K562 (cell line): ENCODE data around the gene DNAJB11. TPM values are rescaled to one million over a fixed set of nuclear protein-coding genes. Genes with fewer than 3 reads are reported as not detected.

Experiments used
- ARHGAP35 ChIP-seq: fragments of 450-650 bp; IDR thresholded peaks from 2 replicates; pipeline ENCODE4 v1.6.1; 2018; ENCODE audit not compliant: partially characterized antibody
- CREB1 ChIP-seq, 2 experiments: sonication (generic) in 1 of 2; formaldehyde crosslinking in 1 of 2; IDR thresholded peaks; 2 replicates each; pipeline versions ENCODE4 v1.6.1 to v1.8.0; 2012 to 2022; ENCODE audit warnings: inconsistent platforms in 1 of 2, mild to moderate bottlenecking in 1 of 2, missing genetic modification reagents in 1 of 2, moderate library complexity in 1 of 2
- MCM7 ChIP-seq, 2 experiments: fragments of 450-650 bp; IDR thresholded peaks; 2 replicates each; pipeline ENCODE4 v1.6.1; 2016 to 2018
- NFIX ChIP-seq: fragments of 250-450 bp; sonication (Bioruptor Pico); IDR thresholded peaks from 2 replicates; pipeline ENCODE4 v1.4.0; 2020; ENCODE audit warnings: low read depth, mild to moderate bottlenecking, moderate library complexity
- NKRF ChIP-seq: fragments of 450-650 bp; IDR thresholded peaks from 2 replicates; pipeline ENCODE4 v1.6.1; 2016; ENCODE audit warnings: borderline replicate concordance
- NRF1 ChIP-seq, 2 experiments: fragments of 450-650 bp; IDR thresholded peaks in 1 of 2; conservative IDR thresholded peaks in 1 of 2; 2 replicates each; pipeline ENCODE4 v1.6.1; 2014; ENCODE audit warnings: mild to moderate bottlenecking in 2 of 2
- RNF2 ChIP-seq: sonication (generic); IDR thresholded peaks from 2 replicates; pipeline ENCODE4 v1.6.1; 2016
- STAG1 ChIP-seq: sonication (generic); formaldehyde crosslinking; IDR thresholded peaks from 2 replicates; pipeline ENCODE4 v1.5.0; 2020; ENCODE audit warnings: missing genetic modification reagents, borderline replicate concordance
- ZBTB2 ChIP-seq: fragments of 450-650 bp; IDR thresholded peaks from 2 replicates; pipeline ENCODE4 v1.6.1; 2016; ENCODE audit warnings: antibody characterized with exemption
- ZNF146 ChIP-seq: IDR thresholded peaks from one replicate; pipeline ENCODE4 v1.6.1; 2018; ENCODE audit warnings: missing compliant biosample characterization; ENCODE audit not compliant: unreplicated experiment
- polyA plus RNA-seq, 8 experiments: library from polyadenylated mRNA; depleted of rRNA in 4 of 8; stranded (reverse) in 5 of 8; unstranded in 3 of 8; fragments of >200 nt; fragmentation: Nextera tagmentation in 2 of 8; fragmentation: Illumina TruSeq in 1 of 8; extraction: Ambion mirVana in 2 of 8; extraction: Trizol in 1 of 8; gene quantifications; 2 replicates each; pipeline versions ENCODE4 v1.2.1 to v1.2.3, GENCODE V29; 2011 to 2014; ENCODE audit warnings: inconsistent platforms in 1 of 8, missing spikeins in 1 of 8
- total RNA-seq, 7 experiments: library from RNA; depleted of rRNA in 6 of 7; stranded (reverse); fragments of >200 nt in 6 of 7; fragmentation: Illumina TruSeq in 2 of 7; extraction: Trizol in 2 of 7; gene quantifications; 2 replicates each; pipeline versions ENCODE4 v1.2.1 to v1.2.3, GENCODE V29; 2011 to 2021; ENCODE audit warnings: low replicate concordance in 1 of 7
- TF ChIP-seq, protein P1 (sequence below): fragments of 250-450 bp; sonication (Bioruptor Pico); IDR thresholded peaks from 2 replicates; pipeline ENCODE4 v1.4.0; 2020; ENCODE audit warnings: mild to moderate bottlenecking, moderate library complexity, borderline replicate concordance
- TF ChIP-seq, protein P2 (sequence below): fragments of 250-450 bp; sonication (Bioruptor Pico); IDR thresholded peaks from 2 replicates; pipeline ENCODE4 v1.4.0; 2020

The DNAJB11 gene
- total and polyA plus RNA-seq, 9 of the 15 experiments (the other 6 are each of a cell fraction or from before 2014, with no cell fraction given) = 14.8 to 74.7 (median 63.8) TPM

- TF ChIP-seq ZBTB2 (no peak), NFIX (no peak), NKRF (no peak), ZNF146 (CRISPR knock-in tag) (no peak), STAG1 (CRISPR knock-in tag) (peak; percentile 65; the same call in 1 of the 2 replicates), NRF1 (conservative IDR thresholded peaks at IDR 0.05 in 1 of 2, IDR thresholded peaks at IDR 0.05 in 1 of 2) (peak; percentile 70 to 77), ARHGAP35 (no peak), MCM7 (IDR thresholded peaks at IDR 0.05) (no peak), CREB1 (IDR thresholded peaks at IDR 0.05) (no peak), CREB1 (CRISPR knock-in tag; IDR thresholded peaks at IDR 0.05) (no peak), RNF2 (no peak)
- TF ChIP-seq, protein P1, sequence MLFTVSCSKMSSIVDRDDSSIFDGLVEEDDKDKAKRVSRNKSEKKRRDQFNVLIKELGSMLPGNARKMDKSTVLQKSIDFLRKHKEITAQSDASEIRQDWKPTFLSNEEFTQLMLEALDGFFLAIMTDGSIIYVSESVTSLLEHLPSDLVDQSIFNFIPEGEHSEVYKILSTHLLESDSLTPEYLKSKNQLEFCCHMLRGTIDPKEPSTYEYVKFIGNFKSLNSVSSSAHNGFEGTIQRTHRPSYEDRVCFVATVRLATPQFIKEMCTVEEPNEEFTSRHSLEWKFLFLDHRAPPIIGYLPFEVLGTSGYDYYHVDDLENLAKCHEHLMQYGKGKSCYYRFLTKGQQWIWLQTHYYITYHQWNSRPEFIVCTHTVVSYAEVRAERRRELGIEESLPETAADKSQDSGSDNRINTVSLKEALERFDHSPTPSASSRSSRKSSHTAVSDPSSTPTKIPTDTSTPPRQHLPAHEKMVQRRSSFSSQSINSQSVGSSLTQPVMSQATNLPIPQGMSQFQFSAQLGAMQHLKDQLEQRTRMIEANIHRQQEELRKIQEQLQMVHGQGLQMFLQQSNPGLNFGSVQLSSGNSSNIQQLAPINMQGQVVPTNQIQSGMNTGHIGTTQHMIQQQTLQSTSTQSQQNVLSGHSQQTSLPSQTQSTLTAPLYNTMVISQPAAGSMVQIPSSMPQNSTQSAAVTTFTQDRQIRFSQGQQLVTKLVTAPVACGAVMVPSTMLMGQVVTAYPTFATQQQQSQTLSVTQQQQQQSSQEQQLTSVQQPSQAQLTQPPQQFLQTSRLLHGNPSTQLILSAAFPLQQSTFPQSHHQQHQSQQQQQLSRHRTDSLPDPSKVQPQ (CRISPR knock-in tag) = no peak
- TF ChIP-seq, protein P2, sequence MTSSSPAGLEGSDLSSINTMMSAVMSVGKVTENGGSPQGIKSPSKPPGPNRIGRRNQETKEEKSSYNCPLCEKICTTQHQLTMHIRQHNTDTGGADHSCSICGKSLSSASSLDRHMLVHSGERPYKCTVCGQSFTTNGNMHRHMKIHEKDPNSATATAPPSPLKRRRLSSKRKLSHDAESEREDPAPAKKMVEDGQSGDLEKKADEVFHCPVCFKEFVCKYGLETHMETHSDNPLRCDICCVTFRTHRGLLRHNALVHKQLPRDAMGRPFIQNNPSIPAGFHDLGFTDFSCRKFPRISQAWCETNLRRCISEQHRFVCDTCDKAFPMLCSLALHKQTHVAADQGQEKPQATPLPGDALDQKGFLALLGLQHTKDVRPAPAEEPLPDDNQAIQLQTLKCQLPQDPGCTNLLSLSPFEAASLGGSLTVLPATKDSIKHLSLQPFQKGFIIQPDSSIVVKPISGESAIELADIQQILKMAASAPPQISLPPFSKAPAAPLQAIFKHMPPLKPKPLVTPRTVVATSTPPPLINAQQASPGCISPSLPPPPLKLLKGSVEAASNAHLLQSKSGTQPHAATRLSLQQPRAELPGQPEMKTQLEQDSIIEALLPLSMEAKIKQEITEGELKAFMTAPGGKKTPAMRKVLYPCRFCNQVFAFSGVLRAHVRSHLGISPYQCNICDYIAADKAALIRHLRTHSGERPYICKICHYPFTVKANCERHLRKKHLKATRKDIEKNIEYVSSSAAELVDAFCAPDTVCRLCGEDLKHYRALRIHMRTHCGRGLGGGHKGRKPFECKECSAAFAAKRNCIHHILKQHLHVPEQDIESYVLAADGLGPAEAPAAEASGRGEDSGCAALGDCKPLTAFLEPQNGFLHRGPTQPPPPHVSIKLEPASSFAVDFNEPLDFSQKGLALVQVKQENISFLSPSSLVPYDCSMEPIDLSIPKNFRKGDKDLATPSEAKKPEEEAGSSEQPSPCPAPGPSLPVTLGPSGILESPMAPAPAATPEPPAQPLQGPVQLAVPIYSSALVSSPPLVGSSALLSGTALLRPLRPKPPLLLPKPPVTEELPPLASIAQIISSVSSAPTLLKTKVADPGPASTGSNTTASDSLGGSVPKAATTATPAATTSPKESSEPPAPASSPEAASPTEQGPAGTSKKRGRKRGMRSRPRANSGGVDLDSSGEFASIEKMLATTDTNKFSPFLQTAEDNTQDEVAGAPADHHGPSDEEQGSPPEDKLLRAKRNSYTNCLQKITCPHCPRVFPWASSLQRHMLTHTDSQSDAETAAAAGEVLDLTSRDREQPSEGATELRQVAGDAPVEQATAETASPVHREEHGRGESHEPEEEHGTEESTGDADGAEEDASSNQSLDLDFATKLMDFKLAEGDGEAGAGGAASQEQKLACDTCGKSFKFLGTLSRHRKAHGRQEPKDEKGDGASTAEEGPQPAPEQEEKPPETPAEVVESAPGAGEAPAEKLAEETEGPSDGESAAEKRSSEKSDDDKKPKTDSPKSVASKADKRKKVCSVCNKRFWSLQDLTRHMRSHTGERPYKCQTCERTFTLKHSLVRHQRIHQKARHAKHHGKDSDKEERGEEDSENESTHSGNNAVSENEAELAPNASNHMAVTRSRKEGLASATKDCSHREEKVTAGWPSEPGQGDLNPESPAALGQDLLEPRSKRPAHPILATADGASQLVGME (CRISPR knock-in tag) = no peak
Measured at GRCh38 chr3:186617036-186617946, 46.8 kb downstream of the DNAJB11 start (continued).
